ENCODE measurements around the gene CRACR2B. TPM values are rescaled to one million over a fixed set of nuclear protein-coding genes. Genes with fewer than 3 reads are reported as not detected.

The CRACR2B gene
- total and polyA plus RNA-seq, 2 of the 8 experiments (the other 6 are each of a cell fraction or from before 2014, with no cell fraction given): 18.2 to 26.4 TPM

GRCh38 chr11:811446-812245, 16.1 kb upstream of the CRACR2B start (continued):
- no peak for TF ChIP-seq ATF2 (IDR thresholded peaks at IDR 0.05; ENCODE audit: low read length)
- TF ChIP-seq KDM5A (IDR thresholded peaks at IDR 0.05; ENCODE audit: low read length): no peak
- no peak for TF ChIP-seq JUN (IDR thresholded peaks at IDR 0.05; ENCODE audit: low read depth, low read length)
- no peak for TF ChIP-seq TAF1 (IDR thresholded peaks at IDR 0.05; ENCODE audit: low read depth, low read length)
- TF ChIP-seq CTBP2 (IDR thresholded peaks at IDR 0.05; ENCODE audit: borderline replicate concordance, insufficient read depth, insufficient read length, low read length): no peak
- no peak for TF ChIP-seq SIN3A (conservative IDR thresholded peaks at IDR 0.05 in 1 of 2, IDR thresholded peaks at IDR 0.05 in 1 of 2; ENCODE audit: low read depth in 1 of 2, low read length in 2 of 2)

Measured in H1 (cell line).